Activated CD8-positive, alpha-beta memory T cell treated with anti-CD3 and anti-CD28 coated beads, Interleukin-2, amount 50 U/mL, for 24 hours (primary cell): ENCODE results near the gene PERCC1.

Experiments
- DNase-seq: peaks from one replicate; pipeline ENCODE4 v3.0.0-alpha.2; 2020; ENCODE audit errors: extremely low read depth

Gene PERCC1

GRCh38 chr16:1450218-1450617 lies 19.3 kb downstream of the PERCC1 start:
- no peak for DNase-seq

- no peak for DNase-seq
These were observed 20.0 kb downstream of the PERCC1 start for GRCh38 chr16:1450841-1451240.

- no peak for DNase-seq
These were observed 21.0 kb downstream of the PERCC1 start for GRCh38 chr16:1451702-1452392.

- no peak for DNase-seq
These were observed 21.7 kb downstream of the PERCC1 start for GRCh38 chr16:1452530-1452929.

DNA sequence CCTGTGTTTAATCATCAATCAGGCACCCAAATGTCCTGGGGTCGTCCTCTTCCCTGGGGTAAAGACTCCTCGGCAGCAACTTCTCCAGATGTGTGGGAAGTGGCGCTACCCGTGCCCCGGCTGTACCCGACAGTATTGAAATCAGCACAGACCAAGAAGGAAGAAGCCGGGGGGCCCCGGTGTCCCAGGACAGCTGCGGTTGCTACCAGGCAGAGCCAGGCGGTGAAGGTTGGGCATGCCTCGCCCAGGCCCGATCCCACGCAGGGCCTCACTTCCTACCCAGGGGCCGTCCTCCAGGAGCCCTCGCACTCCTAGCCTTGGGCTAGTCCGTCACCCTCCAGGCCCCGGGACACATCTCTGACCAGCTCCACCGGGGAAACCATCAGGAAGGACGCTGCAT lies 22.4 kb downstream of the PERCC1 start:
- no peak for DNase-seq

DNA sequence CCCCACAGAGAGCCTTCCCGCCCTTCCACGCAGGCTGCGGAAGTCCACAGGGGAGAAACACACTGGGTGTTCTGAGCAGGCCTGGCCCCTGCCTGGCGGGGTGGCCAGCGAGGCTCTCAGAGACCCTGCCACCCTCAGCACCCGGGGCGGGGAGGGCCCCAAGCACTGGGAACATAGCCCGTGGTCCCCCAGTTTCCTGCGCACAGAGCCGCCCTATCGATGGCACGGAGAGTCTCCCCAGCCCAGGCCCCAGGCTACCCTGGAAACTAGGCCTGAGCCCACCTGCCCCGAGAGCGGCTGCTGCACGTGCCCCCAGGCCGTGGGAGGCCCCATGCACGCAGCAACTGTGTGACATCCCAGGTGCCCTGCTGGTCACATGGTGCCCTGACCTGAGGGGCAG lies 23.7 kb downstream of the PERCC1 start:
- no peak for DNase-seq

DNA sequence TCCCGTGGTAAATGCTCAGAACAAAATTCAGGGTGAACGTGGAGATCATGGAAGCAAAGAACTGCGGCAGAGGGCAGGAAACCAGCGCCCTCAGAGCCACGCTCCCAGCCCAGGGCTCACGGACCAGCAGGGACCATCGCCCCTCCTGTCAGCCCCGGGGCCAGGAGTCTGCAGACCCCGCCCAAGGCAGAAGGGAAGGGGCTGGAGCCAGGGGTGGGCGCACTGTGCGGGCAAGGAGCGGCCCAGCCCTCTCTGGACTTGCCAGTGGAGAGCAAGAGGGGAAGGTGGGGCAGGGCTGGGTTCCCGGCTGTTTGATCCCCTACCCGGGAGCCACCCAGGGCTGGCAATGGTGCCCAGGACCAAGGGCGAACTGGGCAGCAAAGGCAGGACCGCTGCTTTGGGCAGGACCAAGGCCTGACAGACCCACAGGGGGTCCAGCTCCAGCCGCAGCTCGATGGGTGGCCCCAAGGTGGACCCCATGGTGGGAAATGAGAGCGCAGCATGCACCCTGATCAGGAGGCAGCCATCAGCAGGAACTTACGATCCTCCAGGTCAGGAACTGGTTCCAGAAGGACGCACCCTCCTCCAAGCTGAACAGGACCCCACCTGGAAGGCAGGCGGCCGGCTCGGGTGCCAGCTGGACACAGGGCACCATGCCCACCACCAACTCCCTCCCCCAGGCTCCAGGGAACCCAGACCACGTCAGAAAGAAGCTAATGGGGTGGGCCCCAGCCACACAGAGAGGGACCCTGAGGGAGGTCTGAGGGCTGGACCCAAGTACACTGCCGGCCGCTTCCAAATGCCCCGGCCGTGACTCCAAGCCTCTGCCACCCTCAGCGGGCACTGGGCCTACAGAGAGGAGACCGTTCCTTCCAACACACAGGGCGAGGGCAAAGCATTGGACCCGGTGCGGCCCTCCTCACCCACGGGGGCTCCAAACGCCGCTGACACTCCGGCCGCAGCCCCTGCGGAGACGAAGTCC lies 24.6 kb downstream of the PERCC1 start:
- DNase-seq: no peak

DNA sequence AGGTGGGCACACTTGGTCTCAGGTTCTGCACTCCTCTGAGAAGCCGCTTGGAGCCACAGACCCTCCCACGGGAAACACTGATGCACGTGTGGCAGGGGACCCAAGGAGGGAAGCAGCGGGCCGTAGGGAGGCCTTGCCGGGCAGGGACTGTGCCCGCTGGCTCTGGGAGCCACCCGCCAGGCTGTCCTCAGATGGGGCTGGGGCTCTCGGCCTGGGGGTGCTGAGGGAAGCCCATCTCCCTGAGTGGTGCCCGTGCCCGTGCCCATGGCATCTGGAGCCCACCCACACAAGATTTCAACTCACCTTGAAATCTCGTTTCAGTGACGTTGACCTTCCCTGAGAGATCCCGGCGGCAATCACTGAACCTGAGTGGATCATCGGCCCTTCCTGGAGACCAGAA lies 26.1 kb downstream of the PERCC1 start:
- DNase-seq: no peak

DNA sequence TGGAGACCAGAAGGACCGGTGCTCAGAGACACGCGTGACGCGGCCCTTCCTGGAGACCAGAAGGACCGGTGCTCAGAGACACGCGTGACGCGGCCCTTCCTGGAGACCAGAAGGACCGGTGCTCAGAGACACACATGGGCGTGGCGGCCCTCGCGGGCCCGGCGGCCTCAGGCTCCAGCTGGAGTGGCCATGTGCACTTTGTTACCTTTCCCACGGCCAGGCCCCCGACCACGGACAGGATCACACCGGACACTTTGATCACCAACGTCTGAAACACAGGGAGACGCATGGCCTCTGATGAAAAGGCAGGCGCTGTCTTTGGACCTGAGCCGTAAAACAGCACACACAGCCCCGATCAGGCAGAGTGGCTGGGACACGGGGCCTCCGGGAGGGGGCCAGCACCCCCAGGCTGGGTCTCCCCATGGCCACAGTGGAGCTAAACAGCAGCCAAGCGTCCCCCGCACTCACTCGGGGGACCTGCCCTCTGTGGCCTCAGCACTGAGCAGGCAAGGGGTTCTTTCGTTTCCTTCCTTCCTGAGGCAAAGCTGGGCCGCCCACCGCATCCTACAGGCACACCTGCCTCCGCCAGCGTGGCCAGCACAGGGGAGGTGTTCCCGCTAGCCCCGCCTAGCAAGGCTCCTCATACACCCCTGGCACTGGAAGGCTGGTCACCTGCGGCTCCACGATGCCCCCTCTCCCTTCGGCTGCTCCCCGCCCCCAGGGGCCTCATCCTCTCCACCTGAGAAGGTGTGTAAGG lies 26.8 kb downstream of the PERCC1 start:
- DNase-seq: no peak

- DNase-seq: no peak
These were observed 27.6 kb downstream of the PERCC1 start for GRCh38 chr16:1458336-1458976.

- DNase-seq: no peak
These were observed 28.1 kb downstream of the PERCC1 start for GRCh38 chr16:1458977-1459341.

DNA sequence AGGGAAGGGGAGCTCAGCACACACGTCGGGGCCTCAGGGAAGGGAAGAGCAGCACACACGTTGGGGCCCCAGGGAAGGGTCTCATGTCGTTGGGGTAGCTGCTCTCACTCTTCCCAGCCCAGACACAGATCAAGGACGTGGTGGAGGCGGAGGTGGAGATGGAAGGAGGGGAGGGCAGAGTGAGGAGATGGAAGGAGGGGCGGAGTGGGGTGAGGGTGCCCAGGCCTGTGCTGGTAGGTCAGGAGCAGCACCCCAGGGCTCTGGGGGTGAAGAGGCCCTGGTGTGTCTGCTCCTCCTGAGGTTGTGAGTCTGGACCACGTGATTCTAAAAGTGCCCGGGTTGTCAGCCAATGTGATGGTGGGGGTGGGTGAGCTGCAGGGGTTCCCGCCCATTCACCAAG lies 29.1 kb downstream of the PERCC1 start:
- no peak for DNase-seq

- DNase-seq: no peak
These were observed 29.8 kb downstream of the PERCC1 start for GRCh38 chr16:1460602-1461138.

DNA sequence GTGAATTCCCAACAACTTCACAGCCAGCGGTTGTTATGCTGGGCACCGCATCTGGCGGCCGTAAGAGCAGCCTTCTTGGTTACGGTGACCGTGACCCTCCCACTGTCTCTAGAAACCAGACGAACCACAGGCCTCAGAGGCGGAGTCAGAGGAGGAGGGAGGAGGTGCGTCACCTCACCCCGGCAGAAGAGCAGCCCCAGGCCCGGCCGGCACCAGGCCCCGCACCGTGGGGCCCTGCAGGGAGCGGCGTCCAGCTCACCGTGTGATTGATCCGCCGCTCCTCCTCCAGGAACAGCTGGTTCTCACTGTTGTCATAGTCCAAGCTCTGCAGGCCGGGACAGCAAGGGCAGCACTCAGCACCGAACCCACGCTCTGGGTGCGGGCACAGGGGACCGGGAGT lies 30.3 kb downstream of the PERCC1 start:
- DNase-seq: no peak

DNA sequence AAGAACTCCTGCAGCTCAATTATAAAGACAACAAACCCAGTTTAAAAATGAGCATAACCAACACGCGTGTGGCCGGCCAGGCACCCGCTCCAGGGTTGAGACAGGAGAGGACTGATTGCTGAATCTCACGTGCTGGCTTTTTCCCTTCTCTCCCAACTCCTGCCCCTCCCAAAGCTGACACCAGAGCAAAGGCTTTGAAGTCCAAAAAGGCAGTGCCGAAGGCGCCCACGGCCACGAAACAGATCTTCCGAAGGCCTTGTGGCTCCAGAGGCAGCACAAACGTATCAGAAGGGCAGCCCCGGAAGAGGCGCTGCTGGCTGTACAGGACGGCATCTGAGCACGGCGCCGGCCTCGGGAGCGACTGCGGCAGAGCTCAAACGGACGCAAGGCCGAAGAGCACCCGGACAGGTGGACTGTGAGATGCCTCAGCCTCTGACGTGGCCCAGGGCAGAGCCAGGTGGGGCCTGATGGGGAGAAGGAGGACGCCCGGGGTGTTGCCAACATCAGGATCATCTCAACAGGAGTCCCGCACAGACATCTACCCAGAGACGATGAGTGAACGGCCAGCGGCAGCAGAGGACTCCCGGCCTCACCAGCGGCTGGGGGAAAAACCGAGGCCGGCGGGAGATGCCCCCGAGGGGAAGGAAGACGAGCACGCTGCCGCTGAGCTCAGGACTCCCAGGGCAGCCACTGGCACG lies 33.5 kb downstream of the PERCC1 start:
- no peak for DNase-seq

GRCh38 chr16:1464894-1465566 lies 34.2 kb downstream of the PERCC1 start:
- no peak for DNase-seq

DNA sequence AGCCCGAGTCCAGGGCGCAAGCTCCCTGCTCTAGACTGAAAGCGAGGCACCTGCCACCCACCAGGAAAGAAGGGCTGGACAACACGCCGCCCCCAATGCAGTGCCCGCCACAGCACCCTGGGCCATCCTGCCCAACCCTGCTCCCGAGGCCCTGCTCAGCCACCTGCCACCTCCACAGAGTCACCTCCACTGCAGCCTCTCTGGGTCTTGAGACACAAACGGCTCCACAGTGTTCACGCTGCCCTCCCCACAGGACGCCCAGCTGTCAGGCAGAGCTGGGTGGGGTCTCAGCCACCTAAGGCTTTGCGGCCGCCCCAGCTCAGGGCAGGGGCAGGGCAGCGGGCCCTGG lies 34.7 kb downstream of the PERCC1 start:
- DNase-seq: no peak

GRCh38 chr16:1466054-1466453 lies 35.2 kb downstream of the PERCC1 start:
- no peak for DNase-seq

DNA sequence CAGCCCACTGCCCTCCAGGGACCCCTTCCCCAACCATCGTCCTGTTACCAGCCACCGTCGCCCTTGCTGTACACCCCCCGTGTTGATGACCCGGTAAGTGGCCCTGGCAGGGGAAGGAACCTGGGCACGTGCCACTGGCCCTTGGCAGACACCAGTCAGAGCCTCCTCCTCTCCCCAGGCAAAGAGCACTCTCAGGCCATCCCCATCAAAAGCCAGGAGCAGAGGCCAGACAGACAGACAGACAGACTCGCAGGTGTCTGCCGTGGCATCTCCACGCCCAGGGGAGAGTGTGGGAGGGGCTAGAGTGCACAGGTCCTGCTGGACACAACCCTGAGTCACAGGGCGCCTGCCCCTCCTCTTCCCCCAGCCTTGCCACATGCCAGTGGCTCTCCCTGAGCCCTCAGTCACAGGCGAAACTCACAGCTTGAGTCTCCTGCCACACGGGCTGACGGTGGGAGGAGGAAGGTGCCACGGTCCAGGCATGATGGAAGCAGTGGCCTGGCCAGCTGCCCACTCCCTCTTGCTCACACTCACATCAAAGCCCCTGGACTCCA lies 36.2 kb downstream of the PERCC1 start:
- DNase-seq: no peak

- DNase-seq: no peak
These were observed 37.5 kb downstream of the PERCC1 start for GRCh38 chr16:1468426-1468810.
